ENCODE data around the gene PRLR.
"Not testable (repeated sequence)": the region's sequence is repeated elsewhere in the genome, so short reads cannot be mapped to it uniquely, and the experiment has no call there.

DNA sequence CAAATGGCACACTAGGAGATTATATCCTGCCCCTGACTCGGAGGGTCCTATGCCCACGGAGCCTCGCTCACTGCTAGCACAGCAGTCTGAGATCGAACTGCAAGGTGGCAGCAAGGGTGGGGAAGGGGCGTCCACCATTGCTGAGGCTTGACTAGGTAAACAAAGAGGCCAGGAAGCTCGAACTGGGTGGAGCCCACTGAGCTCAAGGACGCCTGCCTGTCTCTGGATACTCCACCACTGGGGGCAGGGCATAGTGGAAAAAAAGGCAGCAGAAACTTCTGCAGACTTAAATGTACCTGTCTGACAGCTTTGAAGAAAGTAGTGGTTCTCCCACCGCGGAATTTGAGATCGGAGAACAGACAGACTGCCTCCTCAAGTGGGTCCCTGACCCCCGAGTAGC, 125.7 kb downstream of the PRLR start:
- not testable (repeated sequence) for TF ChIP-seq CREM (IDR thresholded peaks at IDR 0.05; ENCODE audit: low read depth); ZBTB8A (IDR thresholded peaks at IDR 0.05; ENCODE audit: partially characterized antibody); POLR2A (conservative IDR thresholded peaks at IDR 0.05); ZNF384 (IDR thresholded peaks at IDR 0.05; ENCODE audit: low read depth, low read length); TEAD1 (CRISPR knock-in tag; IDR thresholded peaks at IDR 0.05); MED1 (CRISPR knock-in tag; IDR thresholded peaks at IDR 0.05; ENCODE audit: borderline replicate concordance); TAF15 (IDR thresholded peaks at IDR 0.05; ENCODE audit: low read depth, low read length); ZNF561 (CRISPR knock-in tag; conservative IDR thresholded peaks at IDR 0.05); CC2D1A (IDR thresholded peaks at IDR 0.05); SMARCB1 (IDR thresholded peaks at IDR 0.05; ENCODE audit: insufficient read length, low read depth)
- TF ChIP-seq, protein P1, sequence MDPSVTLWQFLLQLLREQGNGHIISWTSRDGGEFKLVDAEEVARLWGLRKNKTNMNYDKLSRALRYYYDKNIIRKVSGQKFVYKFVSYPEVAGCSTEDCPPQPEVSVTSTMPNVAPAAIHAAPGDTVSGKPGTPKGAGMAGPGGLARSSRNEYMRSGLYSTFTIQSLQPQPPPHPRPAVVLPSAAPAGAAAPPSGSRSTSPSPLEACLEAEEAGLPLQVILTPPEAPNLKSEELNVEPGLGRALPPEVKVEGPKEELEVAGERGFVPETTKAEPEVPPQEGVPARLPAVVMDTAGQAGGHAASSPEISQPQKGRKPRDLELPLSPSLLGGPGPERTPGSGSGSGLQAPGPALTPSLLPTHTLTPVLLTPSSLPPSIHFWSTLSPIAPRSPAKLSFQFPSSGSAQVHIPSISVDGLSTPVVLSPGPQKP (CRISPR knock-in tag; IDR thresholded peaks at IDR 0.05), result not testable (repeated sequence)
- TF ChIP-seq, protein P2, sequence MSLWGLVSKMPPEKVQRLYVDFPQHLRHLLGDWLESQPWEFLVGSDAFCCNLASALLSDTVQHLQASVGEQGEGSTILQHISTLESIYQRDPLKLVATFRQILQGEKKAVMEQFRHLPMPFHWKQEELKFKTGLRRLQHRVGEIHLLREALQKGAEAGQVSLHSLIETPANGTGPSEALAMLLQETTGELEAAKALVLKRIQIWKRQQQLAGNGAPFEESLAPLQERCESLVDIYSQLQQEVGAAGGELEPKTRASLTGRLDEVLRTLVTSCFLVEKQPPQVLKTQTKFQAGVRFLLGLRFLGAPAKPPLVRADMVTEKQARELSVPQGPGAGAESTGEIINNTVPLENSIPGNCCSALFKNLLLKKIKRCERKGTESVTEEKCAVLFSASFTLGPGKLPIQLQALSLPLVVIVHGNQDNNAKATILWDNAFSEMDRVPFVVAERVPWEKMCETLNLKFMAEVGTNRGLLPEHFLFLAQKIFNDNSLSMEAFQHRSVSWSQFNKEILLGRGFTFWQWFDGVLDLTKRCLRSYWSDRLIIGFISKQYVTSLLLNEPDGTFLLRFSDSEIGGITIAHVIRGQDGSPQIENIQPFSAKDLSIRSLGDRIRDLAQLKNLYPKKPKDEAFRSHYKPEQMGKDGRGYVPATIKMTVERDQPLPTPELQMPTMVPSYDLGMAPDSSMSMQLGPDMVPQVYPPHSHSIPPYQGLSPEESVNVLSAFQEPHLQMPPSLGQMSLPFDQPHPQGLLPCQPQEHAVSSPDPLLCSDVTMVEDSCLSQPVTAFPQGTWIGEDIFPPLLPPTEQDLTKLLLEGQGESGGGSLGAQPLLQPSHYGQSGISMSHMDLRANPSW (CRISPR knock-in tag; IDR thresholded peaks at IDR 0.05), result not testable (repeated sequence)

All from K562 (cell line).